Trophoblast cell (in vitro differentiated cells and primary cell): ENCODE data around the gene AGR3. TPM values are rescaled to one million over a fixed set of nuclear protein-coding genes. Genes with fewer than 3 reads are reported as not detected.

Source experiments
- DNase-seq, 2 donors: peaks; one replicate each; pipeline ENCODE4 v3.0.0-alpha.2; 2016
- H2AFZ ChIP-seq: 2 replicates; pipeline ENCODE4 v1.6.1; 2013; ENCODE audit warnings: low read length, moderate library complexity, mild to moderate bottlenecking; ENCODE audit not compliant: insufficient read depth, poor library complexity
- H2AK5ac ChIP-seq: 2 replicates; pipeline ENCODE4 v1.6.1; 2013; ENCODE audit warnings: mild to moderate bottlenecking, low read length
- H2BK120ac ChIP-seq: 2 replicates; pipeline ENCODE4 v1.6.1; 2013; ENCODE audit warnings: low read length, mild to moderate bottlenecking, moderate library complexity; ENCODE audit not compliant: insufficient read depth, poor library complexity
- H2BK12ac ChIP-seq: 2 replicates; pipeline ENCODE4 v1.6.1; 2013; ENCODE audit warnings: mild to moderate bottlenecking, low read length, moderate library complexity
- H2BK5ac ChIP-seq: 2 replicates; pipeline ENCODE4 v1.6.1; 2013; ENCODE audit warnings: low read length, low read depth, moderate library complexity, mild to moderate bottlenecking; ENCODE audit not compliant: poor library complexity
- H3K14ac ChIP-seq: 2 replicates; pipeline ENCODE4 v1.6.1; 2013; ENCODE audit warnings: mild to moderate bottlenecking, low read length
- H3K18ac ChIP-seq: 2 replicates; pipeline ENCODE4 v1.6.1; 2013; ENCODE audit warnings: mild to moderate bottlenecking, low read length
- H3K23ac ChIP-seq: 2 replicates; pipeline ENCODE4 v1.6.1; 2013; ENCODE audit warnings: low read length
- H3K27ac ChIP-seq: 2 replicates; pipeline ENCODE4 v1.5.1; 2013; ENCODE audit warnings: low read depth, mild to moderate bottlenecking, inconsistent platforms, low read length, moderate library complexity
- H3K27me3 ChIP-seq: 2 replicates; pipeline ENCODE4 v1.6.1; 2013; ENCODE audit warnings: inconsistent platforms, mild to moderate bottlenecking, low read length, moderate library complexity; ENCODE audit not compliant: insufficient read depth
- H3K36me3 ChIP-seq, 2 experiments: 1 replicate in 1 of 2; 2 replicates in 1 of 2; pipeline ENCODE4 v1.6.1; 2013; ENCODE audit warnings: low read length in 2 of 2, mild to moderate bottlenecking in 2 of 2, moderate library complexity in 1 of 2; ENCODE audit not compliant: insufficient read depth in 2 of 2, control insufficient read depth in 1 of 2
- H3K4ac ChIP-seq: 2 replicates; pipeline ENCODE4 v1.6.1; 2013; ENCODE audit warnings: low read depth, mild to moderate bottlenecking, low read length, moderate library complexity
- H3K4me1 ChIP-seq, 2 experiments: 1 replicate in 1 of 2; 2 replicates in 1 of 2; pipeline ENCODE4 v1.6.1; 2013; ENCODE audit warnings: low read length in 2 of 2, mild to moderate bottlenecking in 2 of 2, moderate library complexity in 1 of 2; ENCODE audit not compliant: insufficient read depth in 2 of 2, control insufficient read depth in 1 of 2
- H3K4me2 ChIP-seq: 2 replicates; pipeline ENCODE4 v1.6.1; 2013; ENCODE audit warnings: inconsistent platforms, mild to moderate bottlenecking, low read length, moderate library complexity
- H3K4me3 ChIP-seq: 2 replicates; pipeline ENCODE4 v1.5.1; 2013; ENCODE audit warnings: mild to moderate bottlenecking, low read depth, low read length, inconsistent platforms
- H3K79me1 ChIP-seq: one replicate; pipeline ENCODE4 v1.6.1; 2013; ENCODE audit warnings: low read length
- H3K79me2 ChIP-seq: 2 replicates; pipeline ENCODE4 v1.6.1; 2013; ENCODE audit warnings: low read length, mild to moderate bottlenecking; ENCODE audit not compliant: control insufficient read depth, insufficient read depth, poor library complexity
- H3K9ac ChIP-seq: 2 replicates; pipeline ENCODE4 v1.6.1; 2013; ENCODE audit warnings: mild to moderate bottlenecking, low read length
- H3K9me3 ChIP-seq: 2 replicates; pipeline ENCODE4 v1.6.1; 2013; ENCODE audit warnings: low read depth, mild to moderate bottlenecking, control low read depth, inconsistent platforms, low read length; ENCODE audit not compliant: insufficient read depth
- H4K12ac ChIP-seq: 2 replicates; pipeline ENCODE4 v1.6.1; 2013; ENCODE audit warnings: low read depth, mild to moderate bottlenecking, low read length, moderate library complexity
- H4K8ac ChIP-seq: 2 replicates; pipeline ENCODE4 v1.6.1; 2013; ENCODE audit warnings: low read depth, mild to moderate bottlenecking, low read length, moderate library complexity
- H4K91ac ChIP-seq: one replicate; pipeline ENCODE4 v1.6.1; 2013; ENCODE audit warnings: low read depth, mild to moderate bottlenecking, low read length, moderate library complexity
- WGBS: extraction: QIAGEN DNeasy Blood & Tissue Kit; methylation state at CpG from one replicate; pipeline ENCODE4 v1.1.7; 2013; ENCODE audit warnings: missing lambda C conversion rate; ENCODE audit not compliant: insufficient read length, insufficient coverage; ENCODE audit errors: extremely low coverage; 5-methylcytosine and 5-hydroxymethylcytosine counted together
- polyA plus RNA-seq: library from polyadenylated mRNA; stranded (reverse); fragments of 200-250 nt; gene quantifications from 2 replicates; pipeline ENCODE4 v1.2.3, GENCODE V29; 2013

AGR3 gene
- polyA plus RNA-seq = 0.12 TPM in 1 of 2 replicates, not detected in the other

GRCh38 chr7:16881844-16882243 lies at the start of gene AGR3:
AGR3 (minus strand) TSS chr7:16881983; CDS start chr7:16878618, 3,365 bp downstream.
- H3K4me2 ChIP-seq = no peak within 1 kb of the TSS
- H2AK5ac ChIP-seq = no peak within 1 kb of the TSS
- H3K79me1 ChIP-seq = no peaks in the 10 kb centered on the region
- H2BK120ac ChIP-seq = no peak within 1 kb of the TSS
- no peak within 1 kb of the TSS for H3K14ac ChIP-seq
- H3K4me3 ChIP-seq = no peak within 1 kb of the TSS
- no peaks in the 10 kb centered on the region for H3K79me2 ChIP-seq
- no CpG with 5 or more reads among the region's 1 CpG for WGBS
- no peak within 1 kb of the TSS for H4K12ac ChIP-seq
- no peak within 1 kb of the TSS for H3K23ac ChIP-seq
- H3K4me1 ChIP-seq = no peaks in the 10 kb centered on the region
- H4K91ac ChIP-seq = no peak within 1 kb of the TSS
- no peak within 1 kb of the TSS for H3K27ac ChIP-seq
- no peak within 1 kb of the TSS for H2BK5ac ChIP-seq
- no peak within 1 kb of the TSS for H2AFZ ChIP-seq
- no peaks in the 10 kb centered on the region for H3K9me3 ChIP-seq
- no peak within 1 kb of the TSS for H3K9ac ChIP-seq
- H3K36me3 ChIP-seq = no peaks in the 10 kb centered on the region
- no peak within 1 kb of the TSS for H4K8ac ChIP-seq
- H3K27me3 ChIP-seq = no peaks in the 10 kb centered on the region
- H3K4ac ChIP-seq = no peak within 1 kb of the TSS
- no peak within 1 kb of the TSS for H3K18ac ChIP-seq
- DNase-seq = peak; percentile 11 to 65
- no peak within 1 kb of the TSS for H2BK12ac ChIP-seq

- Histone ChIP-seq H3K79me2 (no peaks in the 10 kb centered on the region), H3K18ac (no peak overlapping the region), H3K4me1 (peaks cover 0 to 4% of the 10 kb centered on the region in 2 experiments), H3K9ac (no peak overlapping the region), H2AK5ac (no peak overlapping the region), H3K23ac (no peak overlapping the region), H4K91ac (no peak overlapping the region), H2BK5ac (no peak overlapping the region), H2BK120ac (no peak overlapping the region), H2BK12ac (no peak overlapping the region), H3K36me3 (no peaks in the 10 kb centered on the region), H3K14ac (no peak overlapping the region), H4K8ac (no peak overlapping the region), H3K27ac (no peak overlapping the region), H2AFZ (no peak overlapping the region), H3K79me1 (no peaks in the 10 kb centered on the region), H3K9me3 (peaks cover 2% of the 10 kb centered on the region), H3K4ac (no peak overlapping the region), H3K4me2 (no peak overlapping the region), H4K12ac (no peak overlapping the region), H3K27me3 (no peaks in the 10 kb centered on the region), H3K4me3 (no peak overlapping the region)
- no peak for DNase-seq
- no CpG with 5 or more reads among the region's 4 CpGs for WGBS
These were observed 49.2 kb upstream of the AGR3 start for GRCh38 chr7:16930946-16931345.

GRCh38 chr7:16929146-16929762 lies 47.5 kb upstream of the AGR3 start:
- no peak overlapping the region for H3K23ac ChIP-seq
- H2BK12ac ChIP-seq = no peak overlapping the region
- H3K18ac ChIP-seq = no peak overlapping the region
- no CpG with 5 or more reads among the region's 1 CpG for WGBS
- H3K4me3 ChIP-seq = no peak overlapping the region
- no peak overlapping the region for H4K91ac ChIP-seq
- no peak overlapping the region for H3K4me2 ChIP-seq
- H2AK5ac ChIP-seq = no peak overlapping the region
- H2BK5ac ChIP-seq = no peak overlapping the region
- H3K9me3 ChIP-seq = peaks cover 2% of the 10 kb centered on the region
- H2BK120ac ChIP-seq = no peak overlapping the region
- no peak overlapping the region for H3K9ac ChIP-seq
- no peak overlapping the region for H3K14ac ChIP-seq
- H3K79me2 ChIP-seq = no peaks in the 10 kb centered on the region
- no peaks in the 10 kb centered on the region for H3K36me3 ChIP-seq
- no peak overlapping the region for H4K12ac ChIP-seq
- no peak overlapping the region for H2AFZ ChIP-seq
- no peak overlapping the region for H4K8ac ChIP-seq
- DNase-seq = no peak
- H3K27ac ChIP-seq = no peak overlapping the region
- no peaks in the 10 kb centered on the region for H3K27me3 ChIP-seq
- no peaks in the 10 kb centered on the region for H3K79me1 ChIP-seq
- peaks cover 0 to 2% of the 10 kb centered on the region in 2 experiments for H3K4me1 ChIP-seq
- no peak overlapping the region for H3K4ac ChIP-seq

- no peak overlapping the region for H4K8ac ChIP-seq
- no peaks in the 10 kb centered on the region for H3K79me1 ChIP-seq
- H4K91ac ChIP-seq = no peak overlapping the region
- no peak overlapping the region for H3K18ac ChIP-seq
- no peak for DNase-seq
- H2AK5ac ChIP-seq = no peak overlapping the region
- no peak overlapping the region for H4K12ac ChIP-seq
- peaks cover 0 to 2% of the 10 kb centered on the region in 2 experiments for H3K4me1 ChIP-seq
- no peak overlapping the region for H3K4me2 ChIP-seq
- H3K4ac ChIP-seq = no peak overlapping the region
- no peak overlapping the region for H2BK120ac ChIP-seq
- no peaks in the 10 kb centered on the region for H3K9me3 ChIP-seq
- H3K4me3 ChIP-seq = no peak overlapping the region
- H2BK5ac ChIP-seq = no peak overlapping the region
- H3K36me3 ChIP-seq = no peaks in the 10 kb centered on the region
- no CpG with 5 or more reads among the region's 1 CpG for WGBS
- no peak overlapping the region for H3K14ac ChIP-seq
- no peak overlapping the region for H3K9ac ChIP-seq
- no peaks in the 10 kb centered on the region for H3K79me2 ChIP-seq
- H2BK12ac ChIP-seq = no peak overlapping the region
- no peaks in the 10 kb centered on the region for H3K27me3 ChIP-seq
- no peak overlapping the region for H3K27ac ChIP-seq
- H3K23ac ChIP-seq = no peak overlapping the region
- no peak overlapping the region for H2AFZ ChIP-seq
These were observed 45.1 kb upstream of the AGR3 start for GRCh38 chr7:16926861-16927260.
